LNCAP (cell line): Measurements from ENCODE around the gene IFT122.

Experiments used
- CTCF ChIP-seq: fragments of 450-650 bp; IDR thresholded peaks from 2 replicates; pipeline ENCODE4 v1.5.1; 2017; ENCODE audit warnings: mild to moderate bottlenecking

IFT122 gene

GRCh38 chr3:129439817-129440617 lies at the start of gene IFT122, which contains the start of gene MBD4:
IFT122 (plus strand) TSS chr3:129440224; CDS start chr3:129440331, 107 bp downstream.
MBD4 (minus strand) TSS chr3:129439948; CDS start chr3:129439833, 115 bp downstream.
- no peak for TF ChIP-seq CTCF

- no peak for TF ChIP-seq CTCF
Observed at GRCh38 chr3:129393271-129393670, 46.8 kb upstream of the IFT122 start.

GRCh38 chr3:129398803-129399144 lies 41.2 kb upstream of the IFT122 start:
- TF ChIP-seq CTCF = no peak

GRCh38 chr3:129399145-129399894 lies 40.7 kb upstream of the IFT122 start:
- peak; percentile 89 for TF ChIP-seq CTCF

- TF ChIP-seq CTCF = no peak
Observed at GRCh38 chr3:129399895-129400357, 40.1 kb upstream of the IFT122 start.

- TF ChIP-seq CTCF = no peak
Observed at GRCh38 chr3:129402210-129402609, 37.8 kb upstream of the IFT122 start.

GRCh38 chr3:129402616-129403015 lies 37.4 kb upstream of the IFT122 start:
- no peak for TF ChIP-seq CTCF
